C4-2B (cell line): ENCODE measurements around the gene GUCA1A.

Experiments used
- CTCF ChIP-seq: fragments of 450-650 bp; conservative IDR thresholded peaks from 2 replicates; pipeline ENCODE4 v1.5.1; 2017; ENCODE audit warnings: mild to moderate bottlenecking
- ZFX ChIP-seq: fragments of 450-650 bp; IDR thresholded peaks from 2 replicates; pipeline ENCODE4 v1.6.1; 2017

GRCh38 chr6:42177514-42178364 lies 4.6 kb downstream of the GUCA1A start:
- TF ChIP-seq CTCF (no peak), ZFX (no peak)
